ENCODE data around the gene TOMM20.

DNA sequence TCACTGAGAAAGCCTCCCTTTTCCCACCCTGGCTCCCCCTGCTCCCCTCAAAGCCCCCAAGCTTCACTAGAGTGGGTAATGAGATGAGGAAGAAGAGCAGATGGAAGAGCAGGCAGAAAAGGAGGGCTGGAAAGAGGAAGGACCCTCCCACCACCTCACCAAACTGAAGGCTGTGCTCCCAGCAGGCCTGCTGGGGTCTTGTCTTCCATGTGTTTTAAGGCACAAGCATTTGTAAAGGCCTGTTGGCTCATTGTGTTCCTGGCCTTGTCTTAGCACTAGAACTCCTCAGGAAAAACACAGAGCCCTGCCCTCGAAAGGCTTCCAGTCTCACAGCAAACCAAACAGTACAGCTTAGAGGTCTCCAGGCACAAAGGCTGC is 51.5 kb downstream of the TOMM20 start:
- no peak for TF ChIP-seq GATA2 (IDR thresholded peaks at IDR 0.05; ENCODE audit: low read depth, low read length)
- no peak for TF ChIP-seq GATA3 (IDR thresholded peaks at IDR 0.05; ENCODE audit: low read depth, low read length)

Measured in SH-SY5Y (cell line).